HL-60/S4 (cell line): ENCODE results near the gene HEPHL1.

Experiments used
- in situ Hi-C: fragments of 300-500 bp; cut with MboI; formaldehyde crosslinking; loops from 2 replicates; pipeline ENCODE4 v1.14.3; 2022; ENCODE audit warnings: low sequenced_read_pairs

The HEPHL1 gene

GRCh38 chr11:94129512-94130297 is 108.6 kb downstream of the HEPHL1 start:
- in situ Hi-C loops: no loop called here

- in situ Hi-C loops: no loop called here
These were observed 109.3 kb downstream of the HEPHL1 start for GRCh38 chr11:94130298-94131046.

- in situ Hi-C loops: no loop called here
These were observed 110.0 kb downstream of the HEPHL1 start for GRCh38 chr11:94131047-94131717.

- in situ Hi-C loops: no loop called here
These were observed 110.6 kb downstream of the HEPHL1 start for GRCh38 chr11:94131718-94132115.

GRCh38 chr11:94132152-94132558 is 111.0 kb downstream of the HEPHL1 start:
- in situ Hi-C loops: no loop called here

GRCh38 chr11:94132823-94133408 is 111.8 kb downstream of the HEPHL1 start:
- in situ Hi-C loops: no loop called here

GRCh38 chr11:94133752-94134151 is 112.6 kb downstream of the HEPHL1 start:
- in situ Hi-C loops: no loop called here

- in situ Hi-C loops: no loop called here
These were observed 113.7 kb downstream of the HEPHL1 start for GRCh38 chr11:94134651-94135512.

GRCh38 chr11:94139416-94139815 is 118.3 kb downstream of the HEPHL1 start:
- in situ Hi-C loops: no loop called here

- in situ Hi-C loops: no loop called here
These were observed 119.1 kb downstream of the HEPHL1 start for GRCh38 chr11:94140154-94140655.

- in situ Hi-C loops: no loop called here
These were observed 120.6 kb downstream of the HEPHL1 start for GRCh38 chr11:94141511-94142307.

- in situ Hi-C loops: no loop called here
These were observed 121.4 kb downstream of the HEPHL1 start for GRCh38 chr11:94142308-94143281.

- in situ Hi-C loops: no loop called here
These were observed 123.1 kb downstream of the HEPHL1 start for GRCh38 chr11:94144216-94144615.

GRCh38 chr11:94144664-94145063 is 123.5 kb downstream of the HEPHL1 start:
- in situ Hi-C loops: no loop called here

GRCh38 chr11:94145431-94145830 is 124.3 kb downstream of the HEPHL1 start:
- in situ Hi-C loops: no loop called here

- in situ Hi-C loops: no loop called here
These were observed 124.8 kb downstream of the HEPHL1 start for GRCh38 chr11:94145916-94146315.

- in situ Hi-C loops: no loop called here
These were observed 126.3 kb downstream of the HEPHL1 start for GRCh38 chr11:94147433-94147845.

GRCh38 chr11:94148189-94148588 is 127.0 kb downstream of the HEPHL1 start:
- in situ Hi-C loops: no loop called here
